MM.1S (cell line): ENCODE results near the gene PFDN1.

Experiments
- DNase-seq: peaks from one replicate; pipeline ENCODE4 v3.0.0-alpha.2; 2015
- H2AFZ ChIP-seq: fragments of 300-600 bp; sonication (generic); 2 replicates; pipeline ENCODE4 v1.6.0; 2016; ENCODE audit warnings: antibody characterized with exemption, low read length
- H3F3A ChIP-seq: fragments of 300-600 bp; sonication (generic); 2 replicates; pipeline ENCODE4 v1.6.1; 2016; ENCODE audit warnings: mild to moderate bottlenecking, antibody characterized with exemption, low read length, moderate library complexity, mixed read lengths; ENCODE audit not compliant: insufficient read depth
- H3K27ac ChIP-seq: fragments of 300-600 bp; sonication (generic); 2 replicates; pipeline ENCODE4 v1.5.1; 2016; ENCODE audit warnings: mild to moderate bottlenecking, low read length
- H3K27me3 ChIP-seq: fragments of 300-600 bp; sonication (generic); replicated peaks from 2 replicates; pipeline ENCODE4 v1.6.0; 2016; ENCODE audit warnings: low read length; ENCODE audit not compliant: insufficient read depth
- H3K36me3 ChIP-seq: fragments of 300-600 bp; sonication (generic); replicated peaks from 2 replicates; pipeline ENCODE4 v1.6.1; 2016; ENCODE audit warnings: mild to moderate bottlenecking, low read length, mixed read lengths; ENCODE audit not compliant: insufficient read depth
- H3K4me1 ChIP-seq: fragments of 300-600 bp; sonication (generic); 2 replicates; pipeline ENCODE4 v1.6.1; 2016; ENCODE audit warnings: low read length, mixed read lengths
- H3K4me2 ChIP-seq: fragments of 300-600 bp; sonication (generic); 2 replicates; pipeline ENCODE4 v1.6.0; 2016; ENCODE audit warnings: low read depth, low read length
- H3K4me3 ChIP-seq: fragments of 300-600 bp; sonication (generic); 2 replicates; pipeline ENCODE4 v1.5.1; 2016; ENCODE audit warnings: low read length, mixed read lengths
- H3K79me2 ChIP-seq: fragments of 300-600 bp; sonication (generic); 2 replicates; pipeline ENCODE4 v1.6.1; 2016; ENCODE audit warnings: mixed run types, low read length, mixed read lengths
- H3K9ac ChIP-seq: fragments of 300-600 bp; sonication (generic); 2 replicates; pipeline ENCODE4 v1.6.1; 2016; ENCODE audit warnings: low read length, mixed read lengths
- H3K9me2 ChIP-seq: fragments of 300-600 bp; sonication (generic); replicated peaks from 2 replicates; pipeline ENCODE4 v1.6.1; 2016; ENCODE audit warnings: mild to moderate bottlenecking, low read length, mixed read lengths; ENCODE audit not compliant: insufficient read depth
- H3K9me3 ChIP-seq: fragments of 300-600 bp; sonication (generic); replicated peaks from 2 replicates; pipeline ENCODE4 v1.6.1; 2016; ENCODE audit warnings: mild to moderate bottlenecking, low read length, mixed read lengths; ENCODE audit not compliant: insufficient read depth
- H4K20me1 ChIP-seq: fragments of 300-600 bp; sonication (generic); 2 replicates; pipeline ENCODE4 v1.6.1; 2016; ENCODE audit warnings: mild to moderate bottlenecking, low read length, moderate library complexity, mixed read lengths; ENCODE audit not compliant: insufficient read depth
- EZH2 ChIP-seq: fragments of 300-600 bp; sonication (generic); optimal IDR thresholded peaks from 2 replicates; pipeline ENCODE3; 2017; ENCODE audit warnings: low read depth, mild to moderate bottlenecking, antibody characterized with exemption, low read length, mixed read lengths
- EZH2phosphoT487 ChIP-seq: fragments of 300-600 bp; sonication (generic); IDR thresholded peaks from 2 replicates; pipeline ENCODE4 v1.6.1; 2018; ENCODE audit warnings: antibody characterized with exemption, low read length
- TF ChIP-seq, protein P1 (sequence below): fragments of 300-600 bp; sonication (generic); IDR thresholded peaks from 2 replicates; pipeline ENCODE4 v1.5.1; 2016; ENCODE audit warnings: antibody characterized with exemption, low read length, mixed read lengths

PFDN1 gene

DNA sequence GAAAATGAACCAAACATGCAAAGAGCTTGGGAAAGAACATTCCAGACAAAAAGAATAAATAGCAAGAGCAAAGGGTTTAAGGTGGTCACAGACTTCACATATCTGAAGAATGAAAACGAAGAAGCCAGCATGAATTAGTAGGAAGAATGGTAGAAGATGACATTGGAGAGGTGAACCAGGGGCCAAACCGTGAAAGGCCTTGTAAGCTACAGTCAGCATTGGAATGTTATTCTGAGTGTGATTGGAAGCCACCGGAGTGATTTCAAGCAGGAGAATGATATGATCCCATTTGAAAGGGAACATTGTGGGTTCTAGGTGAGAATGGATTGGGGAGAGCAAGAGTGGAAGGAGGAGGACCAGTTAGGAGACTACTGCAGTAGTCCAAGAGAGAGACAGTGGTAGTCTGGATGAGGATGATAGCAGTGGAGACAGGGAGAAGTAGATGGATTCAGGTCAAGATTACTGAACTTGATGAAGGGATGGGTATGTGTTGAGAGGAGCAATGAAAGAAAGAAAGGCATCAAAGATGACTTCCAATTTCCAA, 6.9 kb upstream of the PFDN1 start:
- DNase-seq, result no peak
- no peaks in the 10 kb centered on the region for H4K20me1 ChIP-seq
- H3K9ac ChIP-seq, result no peak overlapping the region
- H3K9me2 ChIP-seq, result no peaks in the 10 kb centered on the region
- H3K27ac ChIP-seq, result no peak overlapping the region
- no peaks in the 10 kb centered on the region for H3K79me2 ChIP-seq
- H3F3A ChIP-seq, result no peaks in the 10 kb centered on the region
- no peak overlapping the region for H3K4me3 ChIP-seq
- no peaks in the 10 kb centered on the region for H3K4me1 ChIP-seq
- no peak overlapping the region for H2AFZ ChIP-seq
- no peaks in the 10 kb centered on the region for H3K36me3 ChIP-seq
- no peak for TF ChIP-seq EZH2phosphoT487
- no peak for TF ChIP-seq EZH2
- TF ChIP-seq, protein P1, sequence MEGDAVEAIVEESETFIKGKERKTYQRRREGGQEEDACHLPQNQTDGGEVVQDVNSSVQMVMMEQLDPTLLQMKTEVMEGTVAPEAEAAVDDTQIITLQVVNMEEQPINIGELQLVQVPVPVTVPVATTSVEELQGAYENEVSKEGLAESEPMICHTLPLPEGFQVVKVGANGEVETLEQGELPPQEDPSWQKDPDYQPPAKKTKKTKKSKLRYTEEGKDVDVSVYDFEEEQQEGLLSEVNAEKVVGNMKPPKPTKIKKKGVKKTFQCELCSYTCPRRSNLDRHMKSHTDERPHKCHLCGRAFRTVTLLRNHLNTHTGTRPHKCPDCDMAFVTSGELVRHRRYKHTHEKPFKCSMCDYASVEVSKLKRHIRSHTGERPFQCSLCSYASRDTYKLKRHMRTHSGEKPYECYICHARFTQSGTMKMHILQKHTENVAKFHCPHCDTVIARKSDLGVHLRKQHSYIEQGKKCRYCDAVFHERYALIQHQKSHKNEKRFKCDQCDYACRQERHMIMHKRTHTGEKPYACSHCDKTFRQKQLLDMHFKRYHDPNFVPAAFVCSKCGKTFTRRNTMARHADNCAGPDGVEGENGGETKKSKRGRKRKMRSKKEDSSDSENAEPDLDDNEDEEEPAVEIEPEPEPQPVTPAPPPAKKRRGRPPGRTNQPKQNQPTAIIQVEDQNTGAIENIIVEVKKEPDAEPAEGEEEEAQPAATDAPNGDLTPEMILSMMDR, result no peak
- H3K27me3 ChIP-seq, result no peaks in the 10 kb centered on the region
- no peak overlapping the region for H3K4me2 ChIP-seq
- H3K9me3 ChIP-seq, result no peaks in the 10 kb centered on the region

- TF ChIP-seq, protein P1, result no peak
- TF ChIP-seq EZH2 (no peak), EZH2phosphoT487 (no peak)
- Histone ChIP-seq H2AFZ (no peak overlapping the region), H3K4me3 (no peak overlapping the region), H4K20me1 (no peaks in the 10 kb centered on the region), H3K36me3 (no peaks in the 10 kb centered on the region), H3K4me2 (no peak overlapping the region), H3K27ac (no peak overlapping the region), H3K9ac (no peak overlapping the region), H3K27me3 (no peaks in the 10 kb centered on the region), H3K9me3 (no peaks in the 10 kb centered on the region), H3K79me2 (peaks cover 24% of the 10 kb centered on the region), H3K4me1 (peaks cover 7% of the 10 kb centered on the region; the same call in 1 of the 2 replicates), H3K9me2 (no peaks in the 10 kb centered on the region), H3F3A (no peaks in the 10 kb centered on the region)
- no peak for DNase-seq
Observed at GRCh38 chr5:140305471-140305870, 2.6 kb upstream of the PFDN1 start.

- no peak overlapping the region for H3K4me3 ChIP-seq
- no peaks in the 10 kb centered on the region for H3K27me3 ChIP-seq
- H3K9ac ChIP-seq, result no peak overlapping the region
- H3K79me2 ChIP-seq, result peaks cover 30% of the 10 kb centered on the region
- no peaks in the 10 kb centered on the region for H4K20me1 ChIP-seq
- TF ChIP-seq EZH2 (no peak), EZH2phosphoT487 (no peak)
- TF ChIP-seq, protein P1, result no peak
- no peak for DNase-seq
- no peaks in the 10 kb centered on the region for H3K36me3 ChIP-seq
- no peaks in the 10 kb centered on the region for H3F3A ChIP-seq
- no peak overlapping the region for H3K27ac ChIP-seq
- H3K4me2 ChIP-seq, result no peak overlapping the region
- H3K9me2 ChIP-seq, result no peaks in the 10 kb centered on the region
- H3K9me3 ChIP-seq, result no peaks in the 10 kb centered on the region
- H2AFZ ChIP-seq, result no peak overlapping the region
- H3K4me1 ChIP-seq, result peaks cover 7% of the 10 kb centered on the region; the same call in 1 of the 2 replicates
Observed at GRCh38 chr5:140303966-140304365, 1.1 kb upstream of the PFDN1 start.
